GM08714 (cell line): ENCODE results near the gene SDK1.

Experiments used
- H3K4me3 ChIP-seq: fragments of 200-500 bp; sonication (Bioruptor generic); 2 replicates; pipeline ENCODE4 v1.5.1; 2014; ENCODE audit warnings: mild to moderate bottlenecking, low read length, inconsistent platforms
- ZNF274 ChIP-seq: IDR thresholded peaks from 2 replicates; pipeline ENCODE4 v1.6.1; 2012; ENCODE audit warnings: mild to moderate bottlenecking, low read depth, low read length

Gene SDK1

DNA sequence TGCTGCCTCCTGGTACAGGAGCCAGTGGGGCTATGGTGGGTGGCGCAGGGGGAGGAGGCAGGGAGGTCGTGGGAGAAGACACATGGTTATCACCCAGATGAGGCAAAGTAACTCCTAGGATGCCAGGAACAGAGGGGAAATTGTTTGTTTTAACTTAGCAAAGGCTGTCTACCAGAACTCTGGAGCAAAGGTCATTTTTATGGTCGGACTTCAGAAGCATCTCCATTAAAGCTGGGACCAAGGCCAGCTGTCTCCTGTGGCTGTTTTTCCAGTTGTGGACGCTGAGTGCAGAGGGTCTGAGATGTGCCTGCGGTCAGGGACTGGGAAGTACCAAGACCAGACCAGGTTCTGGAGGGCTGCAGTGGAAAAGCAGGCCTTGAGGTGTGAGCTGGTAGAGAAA lies 855.1 kb downstream of the SDK1 start:
- TF ChIP-seq ZNF274 = no peak

DNA sequence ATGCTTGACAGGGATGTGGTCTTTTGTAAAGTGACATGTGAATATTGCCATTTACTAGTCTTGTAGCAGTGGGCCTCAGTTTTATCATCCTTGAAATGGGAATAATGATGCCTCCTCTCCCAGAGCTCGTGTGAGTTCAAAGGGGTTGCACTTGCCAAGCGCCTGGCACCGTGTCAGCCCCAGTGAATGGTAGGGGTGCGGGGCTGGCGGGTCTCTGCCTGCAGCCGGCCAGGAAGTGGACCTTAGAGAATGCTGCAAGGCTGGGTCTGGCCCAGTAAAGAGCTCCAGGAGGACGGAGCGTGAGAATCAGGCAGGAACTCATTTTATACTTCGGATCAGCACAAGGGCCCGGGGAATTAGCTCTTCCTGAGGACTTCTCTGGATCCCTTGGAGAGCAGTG lies 856.6 kb downstream of the SDK1 start:
- TF ChIP-seq ZNF274 = no peak
- no peak overlapping the region for H3K4me3 ChIP-seq

More for the DNA sequence above, 855.1 kb downstream of the SDK1 start:
- H3K4me3 ChIP-seq = no peak overlapping the region

DNA sequence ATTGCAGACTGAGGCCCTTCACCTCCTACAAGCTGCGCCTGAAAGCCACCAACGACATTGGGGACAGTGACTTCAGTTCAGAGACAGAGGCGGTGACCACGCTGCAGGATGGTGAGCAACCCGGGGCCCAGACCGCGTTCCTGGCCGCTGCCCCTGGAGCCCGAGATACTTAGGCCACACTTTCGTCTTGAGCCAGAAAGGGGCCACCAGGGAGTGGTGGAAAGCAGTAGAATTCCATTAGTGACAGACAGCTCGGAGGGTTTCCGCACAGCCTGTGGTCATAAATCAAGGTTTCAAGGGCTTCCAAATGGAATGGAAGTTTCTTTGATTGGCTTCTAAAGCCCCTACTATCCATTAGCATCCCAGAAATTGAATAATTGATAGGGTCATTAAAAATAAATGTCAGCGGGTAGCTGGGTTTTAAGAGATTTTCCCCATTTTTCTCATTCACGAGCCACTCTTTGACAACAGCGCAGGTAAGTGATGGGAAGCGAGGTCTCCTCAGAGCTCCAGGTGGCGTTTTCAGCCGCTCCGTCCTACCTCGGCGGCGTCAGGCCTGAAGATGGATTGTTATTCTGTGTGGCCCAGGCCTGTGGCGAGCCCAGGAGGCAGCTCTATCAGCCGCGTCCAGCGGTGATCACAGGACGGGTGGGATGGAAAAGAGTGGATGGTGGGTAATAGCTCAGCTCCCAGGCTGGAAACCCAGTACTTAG lies 857.5 kb downstream of the SDK1 start:
- no peak for TF ChIP-seq ZNF274

DNA sequence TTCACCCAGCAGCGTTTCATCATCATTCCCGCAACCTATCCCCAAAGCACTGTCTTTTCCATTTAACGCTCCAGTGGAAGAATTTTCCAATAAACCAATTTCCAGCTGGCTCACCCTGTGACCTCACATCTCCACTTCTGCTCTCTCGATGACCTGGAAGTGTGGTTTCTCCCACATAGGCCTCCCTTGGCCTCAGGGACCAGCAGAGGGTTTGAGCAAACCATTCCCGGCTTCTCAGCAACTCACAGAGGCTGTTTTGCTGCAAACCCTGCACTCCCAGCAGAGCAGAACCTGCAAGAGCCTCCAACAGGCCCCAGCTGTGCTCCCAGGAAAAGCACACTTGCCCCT lies 858.1 kb downstream of the SDK1 start:
- TF ChIP-seq ZNF274 = no peak
- H3K4me3 ChIP-seq = no peak overlapping the region

More for the DNA sequence above, 857.5 kb downstream of the SDK1 start:
- H3K4me3 ChIP-seq = no peak overlapping the region

DNA sequence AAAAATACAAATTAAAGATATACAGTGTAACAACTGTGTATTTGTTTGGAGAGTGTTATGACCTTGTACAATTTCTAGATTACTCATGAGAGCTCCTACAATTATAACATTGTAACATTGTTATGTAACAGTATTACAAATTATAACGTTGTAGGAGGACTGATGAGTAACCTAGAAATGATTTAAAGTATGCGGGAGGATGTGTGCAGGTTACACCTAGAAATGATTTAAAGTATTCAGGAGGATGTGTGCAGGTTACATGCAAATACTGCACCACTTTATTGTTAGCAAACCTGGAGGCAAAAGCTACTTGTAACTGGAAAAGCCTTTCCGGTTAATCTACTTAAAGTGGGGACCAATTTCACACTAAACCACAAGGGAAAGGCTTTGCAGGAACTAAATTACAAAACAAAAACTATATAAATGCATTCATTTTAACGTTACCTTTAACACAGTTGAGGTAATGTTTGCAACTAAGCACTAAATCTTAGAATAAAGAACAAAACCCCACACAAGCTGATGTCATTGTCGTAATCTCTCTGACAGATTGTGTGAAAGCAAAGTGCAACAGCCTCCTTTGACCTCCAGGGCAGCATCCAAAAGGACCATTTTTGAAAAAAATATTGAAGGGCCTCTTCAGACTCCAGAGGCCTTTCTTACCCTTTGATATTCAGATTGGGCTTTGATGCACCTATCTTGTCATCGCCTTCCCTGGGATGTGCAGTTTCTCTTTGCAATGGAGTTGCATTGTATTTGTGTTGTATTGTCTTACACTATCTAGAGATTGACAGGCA lies 858.9 kb downstream of the SDK1 start:
- H3K4me3 ChIP-seq = no peak overlapping the region
- TF ChIP-seq ZNF274 = no peak

DNA sequence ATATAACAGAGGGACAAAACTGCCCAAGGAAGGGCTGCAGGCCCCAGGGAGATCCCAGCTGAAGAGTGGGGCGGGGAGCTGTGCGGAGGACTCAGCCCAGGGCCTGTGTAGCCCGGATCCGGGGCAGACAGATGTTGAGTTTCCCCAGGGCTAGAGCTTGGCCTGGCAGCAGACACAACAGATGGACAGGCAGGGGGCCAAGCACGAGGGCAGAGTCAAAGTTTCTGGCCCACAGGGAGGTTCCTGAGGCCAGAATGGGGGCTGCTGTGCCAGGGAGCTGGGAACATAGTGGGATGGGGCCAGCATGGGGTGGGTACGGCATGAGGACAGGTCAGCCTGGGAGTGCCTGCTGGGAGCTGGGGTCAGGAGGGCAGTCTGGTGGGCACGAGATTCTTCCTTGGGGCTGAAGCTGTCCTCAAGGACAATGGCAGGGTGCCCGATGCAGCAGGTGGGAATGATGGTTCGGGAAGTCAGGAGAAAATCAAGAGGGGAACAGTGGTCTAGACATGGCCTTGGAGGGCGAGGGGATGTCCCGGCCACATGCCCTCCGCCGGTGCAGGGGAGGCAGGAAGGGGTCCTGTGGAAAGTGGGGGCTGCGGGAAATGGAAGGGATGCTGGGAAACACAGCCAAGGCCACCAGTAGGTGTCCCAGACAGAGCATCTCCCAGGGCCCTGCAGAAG lies 862.0 kb downstream of the SDK1 start:
- TF ChIP-seq ZNF274 = no peak

DNA sequence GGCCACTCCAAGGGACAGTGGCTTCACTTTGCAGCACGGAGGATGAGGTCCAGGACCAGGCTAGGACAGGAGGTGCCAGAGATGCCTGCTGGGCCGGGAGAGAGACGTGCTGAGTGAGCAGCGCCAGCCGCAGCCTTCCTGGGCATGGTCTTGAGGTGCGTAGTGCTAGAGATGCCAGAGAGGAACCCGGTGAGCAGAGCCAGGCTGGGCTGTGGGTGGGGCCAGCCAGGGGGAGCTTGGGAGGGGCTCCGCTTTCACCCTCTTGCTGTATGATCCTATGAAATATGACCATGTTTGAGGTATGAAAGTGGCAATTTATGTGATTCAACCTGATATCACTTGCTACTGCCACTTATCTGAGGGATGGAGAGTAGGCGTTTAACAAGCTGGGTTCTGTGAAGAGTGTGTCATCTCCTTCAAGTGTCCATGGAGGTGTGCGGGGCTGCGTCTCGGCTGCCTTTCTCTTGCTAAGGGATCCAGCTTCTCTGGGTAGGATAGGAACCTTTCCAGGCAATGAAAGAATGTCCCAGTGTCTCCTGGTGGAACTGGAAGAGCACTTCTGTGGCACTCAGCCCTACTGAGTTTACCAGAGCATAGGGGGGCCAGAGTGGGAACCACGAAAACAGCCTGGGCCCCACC lies 862.6 kb downstream of the SDK1 start:
- TF ChIP-seq ZNF274 = no peak
- no peak overlapping the region for H3K4me3 ChIP-seq

More for the DNA sequence above, 862.0 kb downstream of the SDK1 start:
- H3K4me3 ChIP-seq = no peak overlapping the region

DNA sequence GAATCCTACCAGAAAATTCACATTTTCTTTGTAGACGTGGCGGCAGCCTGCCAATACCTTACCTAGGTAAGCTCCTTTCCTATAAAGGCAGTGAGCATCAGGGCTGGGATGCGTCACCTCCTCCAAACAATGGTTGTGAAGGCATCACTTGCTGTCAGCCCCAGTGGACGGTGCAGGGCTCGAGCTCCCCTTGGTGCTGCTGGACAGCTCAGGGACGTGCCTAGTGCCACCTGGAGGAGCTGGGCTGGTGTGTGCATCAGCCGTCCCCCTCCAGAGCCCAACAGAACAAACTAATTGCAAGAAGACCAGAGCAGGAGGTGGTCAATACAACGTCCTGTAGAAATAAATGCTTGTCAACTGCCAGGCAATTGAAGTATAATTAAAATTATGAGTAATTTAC lies 863.5 kb downstream of the SDK1 start:
- H3K4me3 ChIP-seq = no peak overlapping the region
- no peak for TF ChIP-seq ZNF274

DNA sequence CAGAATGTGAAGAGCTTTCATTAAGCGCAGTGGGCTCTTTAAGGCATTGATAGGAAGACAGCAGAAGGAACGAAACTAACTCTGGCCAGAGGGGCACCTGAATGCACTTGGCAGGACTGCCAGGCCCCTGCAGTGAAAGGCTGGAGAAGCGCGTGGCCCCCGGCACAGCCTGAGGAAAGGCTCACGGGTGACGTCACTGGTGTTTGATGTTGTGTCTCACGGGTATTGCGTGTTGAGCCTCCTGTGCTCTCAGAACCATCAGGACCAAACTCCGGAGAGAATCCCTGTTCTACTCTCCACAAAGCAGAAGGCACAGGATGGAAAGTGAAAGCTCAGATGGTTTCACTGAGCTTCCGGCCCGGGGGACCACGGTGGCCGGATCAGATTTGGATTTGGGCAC lies 865.3 kb downstream of the SDK1 start:
- TF ChIP-seq ZNF274 = no peak

DNA sequence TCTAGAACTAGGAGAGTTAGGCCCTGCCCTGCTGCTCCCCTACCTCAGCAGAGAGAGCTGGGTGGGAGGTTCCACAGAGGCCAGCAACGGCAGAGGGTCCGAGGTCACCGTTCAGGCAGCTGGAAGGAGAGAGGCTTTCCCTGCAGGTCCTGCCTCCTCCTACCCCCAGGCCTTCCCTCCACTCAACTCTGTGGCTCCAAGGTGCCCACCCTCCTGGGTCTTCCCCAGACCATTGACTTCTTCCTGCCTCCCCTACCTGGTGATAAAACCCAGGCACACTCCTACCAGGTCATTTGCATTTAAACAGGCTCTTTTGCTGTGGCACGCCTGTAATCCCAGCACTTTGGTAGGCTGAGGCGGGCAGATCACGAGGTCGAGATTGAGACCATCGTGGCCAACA lies 865.8 kb downstream of the SDK1 start:
- H3K4me3 ChIP-seq = no peak overlapping the region
- TF ChIP-seq ZNF274 = no peak

More for the DNA sequence above, 865.3 kb downstream of the SDK1 start:
- no peak overlapping the region for H3K4me3 ChIP-seq

DNA sequence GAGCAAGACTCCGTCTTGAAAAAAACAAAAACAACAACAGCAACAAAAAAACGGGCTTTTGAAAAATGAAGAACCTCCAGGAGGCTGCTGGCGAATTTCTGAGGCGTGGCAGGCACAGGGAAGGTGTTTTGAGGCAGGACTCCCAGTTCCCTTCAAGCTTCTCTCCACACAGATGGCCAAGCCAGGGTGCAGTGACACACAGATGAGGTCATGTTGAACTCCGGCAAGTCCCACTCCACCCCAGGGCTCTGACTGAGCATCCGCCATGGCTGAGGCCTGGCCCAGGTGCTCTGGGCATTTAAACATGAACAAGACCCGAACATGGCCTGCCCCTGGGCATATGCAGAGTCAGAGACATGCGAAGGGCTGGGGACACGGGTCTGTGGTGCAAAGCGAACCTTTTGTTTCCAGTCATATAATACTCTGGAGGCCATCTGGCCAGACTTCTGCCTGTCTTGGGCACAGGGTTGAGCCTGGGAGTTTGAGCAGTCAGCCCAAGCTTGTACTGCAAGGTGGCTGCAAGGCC lies 866.4 kb downstream of the SDK1 start:
- no peak for TF ChIP-seq ZNF274
- H3K4me3 ChIP-seq = no peak overlapping the region

DNA sequence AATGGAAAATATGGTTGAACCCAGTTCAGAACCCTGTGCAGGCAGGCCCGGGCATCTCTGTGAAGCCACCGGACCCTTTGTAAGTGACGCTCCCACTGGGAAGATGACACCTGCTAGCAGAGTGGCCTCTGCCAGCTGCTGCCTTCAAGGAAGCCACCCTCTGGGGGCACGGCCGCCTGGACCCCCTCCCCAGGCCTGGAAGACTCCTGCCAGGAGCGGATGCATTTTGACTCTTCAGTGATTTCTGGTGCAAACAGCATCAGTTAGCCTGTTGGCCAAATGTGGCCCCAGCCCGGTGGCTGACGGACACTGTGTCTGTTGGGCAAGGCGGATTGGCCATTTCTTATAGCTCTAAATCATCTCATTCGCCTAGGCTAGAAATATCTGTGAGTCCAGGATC lies 867.0 kb downstream of the SDK1 start:
- no peak overlapping the region for H3K4me3 ChIP-seq
- no peak for TF ChIP-seq ZNF274

DNA sequence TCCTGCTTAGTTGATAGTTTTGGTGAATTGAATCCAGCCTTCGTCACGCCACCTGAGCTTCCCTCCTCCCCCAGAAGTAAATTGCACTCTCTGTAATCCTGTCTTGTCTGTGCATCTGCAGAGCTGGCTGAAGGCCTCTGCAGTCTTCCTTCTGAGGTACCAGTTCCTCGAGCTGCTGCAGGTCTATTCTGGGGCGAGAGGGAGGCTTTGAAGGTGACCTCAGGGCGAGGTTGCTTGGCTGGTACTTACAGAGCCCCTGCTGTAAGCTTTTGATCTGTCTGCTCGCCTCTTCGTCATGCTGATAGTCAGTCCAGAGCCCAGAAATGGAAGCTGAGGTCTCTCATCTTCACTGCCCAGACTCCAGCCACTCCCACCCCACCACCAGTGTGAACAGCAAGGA lies 867.5 kb downstream of the SDK1 start:
- TF ChIP-seq ZNF274 = no peak
- no peak overlapping the region for H3K4me3 ChIP-seq

DNA sequence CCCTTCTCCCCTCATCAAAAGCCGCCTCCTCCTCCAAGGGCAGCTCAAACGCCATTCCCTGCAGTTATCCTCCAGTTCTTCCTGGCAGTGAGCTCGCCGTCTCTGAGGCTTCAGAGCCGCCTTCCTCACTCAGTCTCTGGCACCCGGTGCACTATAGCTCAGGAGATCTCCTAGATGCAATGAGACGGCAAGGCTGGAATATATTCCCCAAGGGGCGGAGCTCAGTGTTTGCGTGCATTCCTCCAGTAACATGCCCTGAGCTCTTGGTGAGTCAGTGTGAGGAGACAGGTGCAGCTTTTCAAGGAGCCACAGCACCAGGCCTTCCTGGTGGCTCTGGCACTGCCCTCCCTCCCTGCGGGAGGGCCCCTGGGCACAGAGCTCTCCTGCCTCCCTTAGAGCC lies 868.4 kb downstream of the SDK1 start:
- TF ChIP-seq ZNF274 = no peak
- no peak overlapping the region for H3K4me3 ChIP-seq
